ACC112 (cell line): ENCODE measurements around the gene ARMC9.
"Not testable (repeated sequence)": the region's sequence is repeated elsewhere in the genome, so short reads cannot be mapped to it uniquely, and the experiment has no call there.

Experiments used
- H2AFZ ChIP-seq: fragments of 200-600 bp; sonication (generic); one replicate; pipeline ENCODE4 v1.6.0; 2017; ENCODE audit warnings: antibody characterized with exemption, low read length; ENCODE audit not compliant: unreplicated experiment
- H3K27ac ChIP-seq: fragments of 200-600 bp; sonication (generic); 2 replicates; pipeline ENCODE4 v1.5.1; 2014; ENCODE audit warnings: low read depth, mild to moderate bottlenecking, antibody characterized with exemption, low read length, moderate library complexity
- H3K27me3 ChIP-seq: fragments of 200-600 bp; sonication (generic); 2 replicates; pipeline ENCODE4 v1.6.1; 2014; ENCODE audit warnings: mild to moderate bottlenecking, antibody characterized with exemption, low read length, moderate library complexity, mixed read lengths; ENCODE audit not compliant: insufficient read depth
- H3K36me3 ChIP-seq: fragments of 200-600 bp; sonication (generic); 2 replicates; pipeline ENCODE4 v1.6.1; 2016; ENCODE audit warnings: mild to moderate bottlenecking, antibody characterized with exemption, low read length, moderate library complexity, mixed read lengths; ENCODE audit not compliant: insufficient read depth
- H3K4me1 ChIP-seq: fragments of 200-600 bp; sonication (generic); one replicate; pipeline ENCODE4 v1.6.1; 2016; ENCODE audit warnings: low read length, mixed read lengths; ENCODE audit not compliant: insufficient read depth, unreplicated experiment, control insufficient read depth
- H3K4me3 ChIP-seq: fragments of 200-600 bp; sonication (generic); 2 replicates; pipeline ENCODE4 v1.5.1; 2014; ENCODE audit warnings: mild to moderate bottlenecking, low read depth, low read length
- H3K79me2 ChIP-seq: fragments of 200-600 bp; sonication (generic); one replicate; pipeline ENCODE4 v1.6.0; 2016; ENCODE audit warnings: low read length; ENCODE audit not compliant: control insufficient read depth, unreplicated experiment, insufficient read depth

Gene ARMC9

DNA sequence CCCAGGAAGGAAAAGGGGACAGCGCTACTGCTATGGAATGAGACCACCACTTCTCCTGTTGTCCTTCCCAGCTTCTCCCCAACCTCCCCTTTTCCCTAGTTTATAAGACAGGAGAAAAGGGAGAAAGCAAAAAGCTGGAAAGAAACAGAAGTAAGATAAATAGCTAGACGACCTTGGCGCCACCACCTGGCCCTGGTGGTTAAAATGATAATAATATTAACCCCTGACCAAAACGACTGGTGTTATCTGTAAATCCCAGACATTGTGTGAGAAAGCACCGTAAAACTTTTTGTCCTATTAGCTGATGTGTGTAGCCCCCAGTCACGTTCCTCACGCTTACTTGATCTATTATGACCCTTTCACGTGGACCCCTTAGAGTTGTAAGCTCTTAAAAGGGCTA lies 202.2 kb downstream of the ARMC9 start:
- not testable (repeated sequence) for H3K4me1 ChIP-seq, H3K36me3 ChIP-seq, H3K4me3 ChIP-seq, H3K79me2 ChIP-seq, H3K27ac ChIP-seq
- peaks cover 14% of the 10 kb centered on the region for H3K27me3 ChIP-seq
- H2AFZ ChIP-seq, result peak overlapping the region; percentile 78

DNA sequence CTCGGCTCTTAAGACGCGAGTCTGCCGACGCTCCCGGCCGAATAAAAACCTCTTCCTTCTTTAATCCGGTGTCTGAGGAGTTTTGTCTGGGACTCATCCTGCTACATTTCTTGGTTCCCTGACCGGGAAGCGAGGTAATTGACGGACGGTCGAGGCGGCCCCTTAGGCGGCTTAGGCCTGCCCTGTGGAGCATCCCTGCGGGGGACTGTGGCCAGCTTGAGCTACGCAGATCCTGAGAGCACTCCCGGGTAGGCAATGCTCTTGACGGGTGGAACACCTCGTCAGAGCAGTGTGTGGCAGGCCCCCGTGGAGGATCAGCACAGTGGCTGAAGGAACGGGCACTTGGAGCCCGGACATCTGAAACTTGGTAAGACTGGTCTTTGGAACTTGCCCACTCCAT lies 202.7 kb downstream of the ARMC9 start:
- not testable (repeated sequence) for H3K36me3 ChIP-seq, H3K4me3 ChIP-seq, H3K27ac ChIP-seq, H2AFZ ChIP-seq, H3K4me1 ChIP-seq, H3K79me2 ChIP-seq
- H3K27me3 ChIP-seq, result peaks cover 10% of the 10 kb centered on the region

DNA sequence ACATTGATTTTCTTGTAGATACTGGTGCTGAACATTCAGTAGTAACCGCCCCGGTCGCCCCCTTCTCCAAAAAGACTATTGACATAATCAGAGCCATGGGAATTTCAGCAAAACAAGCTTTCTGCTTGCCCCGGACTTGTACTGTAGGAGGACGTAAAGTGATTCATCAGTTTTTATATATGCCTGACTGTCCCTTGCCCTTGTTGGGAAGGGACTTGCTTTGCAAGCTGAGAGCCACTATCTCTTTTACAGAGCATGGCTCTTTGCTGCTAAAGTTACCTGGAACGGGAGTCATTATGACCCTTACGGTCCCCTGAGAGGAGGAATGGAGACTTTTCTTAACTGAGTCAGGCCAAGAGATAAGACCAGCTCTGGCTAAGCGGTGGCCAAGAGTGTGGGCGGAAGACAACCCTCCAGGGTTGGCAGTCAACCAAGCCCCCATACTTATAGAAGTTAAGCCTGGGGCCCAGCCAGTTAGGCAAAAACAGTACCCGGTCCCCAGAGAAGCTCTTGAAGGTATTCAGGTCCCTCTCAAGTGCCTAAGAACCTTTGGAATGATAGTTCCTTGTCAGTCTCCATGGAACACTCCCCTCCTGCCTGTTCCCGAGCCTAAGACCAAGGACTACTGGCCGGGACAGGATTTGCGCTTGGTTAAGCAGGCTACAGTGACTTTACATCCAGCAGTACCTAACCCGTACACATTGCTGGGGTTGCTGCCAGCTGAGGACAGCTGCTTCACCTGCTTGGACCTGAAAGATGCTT lies 205.2 kb downstream of the ARMC9 start:
- H3K27me3 ChIP-seq, H3K79me2 ChIP-seq, H3K36me3 ChIP-seq, H3K27ac ChIP-seq, H2AFZ ChIP-seq, H3K4me3 ChIP-seq: not testable (repeated sequence)
- H3K4me1 ChIP-seq, result peaks cover 13% of the 10 kb centered on the region

DNA sequence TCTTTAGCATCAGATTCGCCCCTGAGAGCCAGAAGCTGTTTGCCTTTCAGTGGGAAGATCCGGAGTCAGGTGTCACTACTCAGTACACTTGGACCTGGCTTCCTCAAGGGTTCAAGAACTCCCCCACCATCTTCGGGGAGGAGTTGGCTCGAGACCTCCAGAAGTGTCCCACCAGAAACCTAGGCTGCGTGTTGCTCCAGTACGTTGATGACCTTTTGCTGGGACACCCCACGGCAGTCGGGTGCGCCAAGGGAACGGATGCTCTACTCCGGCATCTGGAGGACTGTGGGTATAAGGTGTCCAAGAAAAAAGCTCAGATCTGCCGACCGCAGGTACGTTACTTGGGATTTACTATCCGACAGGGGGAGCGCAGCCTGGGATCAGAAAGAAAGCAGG lies 205.8 kb downstream of the ARMC9 start:
- peaks cover 13% of the 10 kb centered on the region for H3K4me1 ChIP-seq
- not testable (repeated sequence) for H3K4me3 ChIP-seq, H3K27me3 ChIP-seq, H3K27ac ChIP-seq, H3K79me2 ChIP-seq, H2AFZ ChIP-seq, H3K36me3 ChIP-seq

DNA sequence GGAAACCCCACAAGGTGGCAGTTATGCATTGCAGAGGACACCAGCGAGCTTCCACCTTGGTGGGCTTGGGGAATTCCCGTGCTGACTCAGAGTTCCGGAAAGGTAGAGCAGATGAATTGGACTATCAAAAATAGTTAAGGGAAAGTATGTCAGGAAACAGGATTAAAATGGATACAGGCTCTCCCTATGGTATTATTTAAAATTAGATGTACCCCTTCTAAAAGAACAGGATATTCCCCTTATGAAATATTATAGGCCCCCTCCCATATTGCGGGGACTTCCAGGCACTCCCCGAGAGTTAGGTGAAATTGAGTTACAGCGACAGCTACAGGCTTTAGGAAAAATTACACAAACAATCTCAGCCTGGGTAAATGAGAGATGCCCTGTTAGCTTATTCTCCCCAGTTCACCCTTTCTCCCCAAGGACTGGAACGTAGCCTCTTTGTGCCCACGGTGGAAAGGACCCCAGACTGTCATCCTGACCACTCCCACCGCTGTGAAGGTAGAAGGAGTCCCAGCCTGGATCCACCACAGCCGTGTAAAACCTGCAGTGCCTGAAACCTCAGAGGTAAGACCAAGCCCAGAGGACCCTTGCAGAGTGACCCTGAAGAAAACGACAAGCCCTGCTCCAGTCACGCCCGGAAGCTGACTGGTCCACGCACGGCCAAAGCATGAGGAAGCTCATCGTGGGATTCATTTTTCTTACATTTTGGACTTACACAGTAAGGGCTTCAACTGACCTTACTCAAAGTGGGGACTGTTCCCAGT lies 207.4 kb downstream of the ARMC9 start:
- not testable (repeated sequence) for H3K79me2 ChIP-seq, H3K27me3 ChIP-seq, H3K36me3 ChIP-seq, H3K4me1 ChIP-seq
- H3K27ac ChIP-seq, result 0 out of 2 replicates have a peak overlapping the region, but pooled peaks have one; percentile 6
- peak overlapping the region; percentile 62 for H2AFZ ChIP-seq
- peak overlapping the region; percentile 52; the same call in 1 of the 2 replicates for H3K4me3 ChIP-seq

DNA sequence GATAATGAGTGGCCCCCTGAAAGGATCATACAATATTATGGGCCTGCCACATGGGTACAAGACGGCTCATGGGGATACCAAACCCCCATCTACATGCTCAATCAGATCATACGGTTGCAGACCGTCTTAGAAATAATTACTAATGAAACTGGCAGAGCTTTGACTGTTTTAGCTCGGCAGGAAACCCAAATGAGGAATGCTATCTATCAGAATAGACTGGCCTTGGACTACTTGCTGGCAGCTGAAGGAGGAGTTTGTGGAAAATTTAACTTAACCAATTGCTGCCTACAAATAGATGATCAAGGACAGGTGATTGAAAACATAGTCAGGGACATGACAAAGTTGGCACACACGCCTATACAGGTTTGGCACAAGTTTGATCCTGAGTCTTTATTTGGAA lies 209.3 kb downstream of the ARMC9 start:
- H3K79me2 ChIP-seq, H3K27ac ChIP-seq, H3K27me3 ChIP-seq, H3K36me3 ChIP-seq, H3K4me3 ChIP-seq, H3K4me1 ChIP-seq, H2AFZ ChIP-seq: not testable (repeated sequence)

DNA sequence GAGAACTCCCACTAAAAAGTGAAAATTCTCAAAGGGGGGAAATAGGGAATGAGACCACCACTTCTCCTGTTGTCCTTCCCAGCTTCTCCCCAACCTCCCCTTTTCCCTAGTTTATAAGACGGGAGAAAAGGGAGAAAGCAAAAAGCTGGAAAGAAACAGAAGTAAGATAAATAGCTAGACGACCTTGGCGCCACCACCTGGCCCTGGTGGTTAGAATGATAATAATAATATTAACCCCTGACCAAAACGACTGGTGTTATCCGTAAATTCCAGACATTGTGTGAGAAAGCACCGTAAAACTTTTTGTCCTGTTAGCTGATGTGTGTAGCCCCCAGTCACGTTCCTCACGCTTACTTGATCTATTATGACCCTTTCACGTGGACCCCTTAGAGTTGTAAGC lies 209.9 kb downstream of the ARMC9 start:
- not testable (repeated sequence) for H3K27ac ChIP-seq, H3K27me3 ChIP-seq, H3K79me2 ChIP-seq

DNA sequence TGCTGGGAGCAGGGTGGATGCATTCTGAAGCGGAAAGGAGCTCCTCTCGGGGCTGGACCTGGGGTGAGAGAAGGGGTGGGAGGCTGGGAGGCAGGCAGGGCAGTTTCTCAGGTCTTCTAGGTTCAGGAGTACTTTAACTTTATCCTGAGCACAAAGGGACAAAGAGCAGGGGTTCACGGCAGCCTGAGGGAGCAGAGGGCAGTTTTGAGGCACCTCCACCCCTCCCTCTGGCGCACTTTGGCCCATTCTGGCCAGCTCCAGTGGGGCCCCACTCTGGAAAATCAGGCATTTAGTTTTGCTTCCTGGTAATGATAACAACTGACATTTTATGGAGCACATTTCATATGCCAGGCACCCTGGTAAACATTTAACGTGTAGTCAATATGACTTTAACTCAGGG lies 211.3 kb downstream of the ARMC9 start:
- H3K27ac ChIP-seq, result no peak overlapping the region
- no peaks in the 10 kb centered on the region for H3K36me3 ChIP-seq
- H3K27me3 ChIP-seq, result no peaks in the 10 kb centered on the region
- H3K4me3 ChIP-seq, result no peak overlapping the region
- no peak overlapping the region for H2AFZ ChIP-seq
- peaks cover 7% of the 10 kb centered on the region for H3K4me1 ChIP-seq
- no peaks in the 10 kb centered on the region for H3K79me2 ChIP-seq

More for the DNA sequence above, 209.9 kb downstream of the ARMC9 start:
- H3K4me1 ChIP-seq, H3K4me3 ChIP-seq, H2AFZ ChIP-seq, H3K36me3 ChIP-seq: not testable (repeated sequence)

DNA sequence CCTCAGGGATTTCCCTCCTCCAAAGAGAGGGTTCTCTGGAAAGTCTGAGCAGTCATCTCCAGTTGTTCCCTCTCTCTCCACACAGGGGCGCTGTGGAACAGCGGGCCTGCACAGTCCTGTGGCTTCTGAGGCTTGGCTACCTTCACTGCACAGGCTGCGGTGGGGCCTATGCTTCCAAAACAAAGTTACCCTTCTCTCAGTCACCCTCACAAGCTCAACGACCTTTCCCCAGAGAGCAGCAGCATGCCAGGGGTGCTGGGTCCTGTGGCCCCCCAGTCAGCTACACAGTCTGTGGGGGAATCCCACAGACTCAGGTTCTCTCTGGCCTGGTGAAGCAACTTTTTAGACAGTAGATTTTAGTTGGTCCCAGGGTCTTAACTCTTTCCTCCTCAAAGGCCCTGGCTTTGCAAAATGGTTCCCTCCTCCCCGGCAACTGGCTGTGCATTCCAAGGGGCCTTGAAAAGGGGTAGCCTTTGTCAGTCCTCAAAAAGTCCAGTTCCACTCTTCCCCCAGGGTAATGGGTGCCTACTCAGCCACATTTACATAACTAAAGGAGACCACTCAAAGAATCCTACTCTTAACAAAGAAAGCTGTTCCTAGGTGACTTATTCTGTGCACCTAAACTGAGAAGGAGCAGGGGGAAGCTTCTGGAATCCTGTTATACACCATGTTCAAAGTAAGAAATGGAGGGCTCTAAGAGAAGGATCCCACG lies 212.0 kb downstream of the ARMC9 start:
- H3K27me3 ChIP-seq, result no peaks in the 10 kb centered on the region
- no peaks in the 10 kb centered on the region for H3K79me2 ChIP-seq
- peaks cover 7% of the 10 kb centered on the region for H3K4me1 ChIP-seq
- H3K36me3 ChIP-seq, result no peaks in the 10 kb centered on the region
- no peak overlapping the region for H3K4me3 ChIP-seq
- H2AFZ ChIP-seq, result no peak overlapping the region
- H3K27ac ChIP-seq, result no peak overlapping the region

DNA sequence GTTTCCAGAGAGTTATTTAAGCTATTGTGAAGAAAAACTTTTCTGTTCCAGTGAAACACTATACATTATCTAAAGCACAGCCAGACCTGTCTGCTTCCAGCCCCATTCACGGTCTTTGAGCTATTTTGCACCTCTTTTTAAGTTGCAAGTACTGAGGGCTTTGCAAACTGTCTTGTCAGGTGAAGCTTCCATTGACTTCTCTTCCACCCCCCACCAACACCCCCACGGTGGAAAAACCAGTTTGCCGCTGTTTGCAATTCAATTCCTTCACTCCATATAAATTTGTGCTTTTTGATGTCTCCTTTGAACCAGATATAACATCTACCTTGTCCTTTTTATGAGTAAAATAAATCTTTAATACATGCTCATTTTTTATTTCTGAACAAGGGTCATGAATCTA lies 212.8 kb downstream of the ARMC9 start:
- Histone ChIP-seq H3K79me2 (no peaks in the 10 kb centered on the region), H3K27ac (no peak overlapping the region), H3K4me1 (peaks cover 3% of the 10 kb centered on the region), H3K36me3 (no peaks in the 10 kb centered on the region), H3K27me3 (no peaks in the 10 kb centered on the region), H3K4me3 (peak overlapping the region; percentile 80; the same call in 1 of the 2 replicates), H2AFZ (no peak overlapping the region)
